ENCODE data around the gene CCDC171. TPM values are rescaled to one million over a fixed set of nuclear protein-coding genes. Genes with fewer than 3 reads are reported as not detected.

Gene CCDC171
- total RNA-seq, 4 donors from 2014 or later, result 1.1 to 5.1 (median 3.6) TPM

- Histone ChIP-seq H3K36me3 (no peaks in the 10 kb centered on the region), H3K4me3 (no peak overlapping the region), H3K4me1 (no peaks in the 10 kb centered on the region), H3K27ac (no peak overlapping the region), H3K9me3 (no peaks in the 10 kb centered on the region), H3K27me3 (no peaks in the 10 kb centered on the region)
- TF ChIP-seq POLR2A (IDR thresholded peaks at IDR 0.05), result no peak
- no peak for TF ChIP-seq POLR2AphosphoS5 (IDR thresholded peaks at IDR 0.05)
- TF ChIP-seq CTCF (IDR thresholded peaks at IDR 0.05), result no peak
- no peak for TF ChIP-seq EP300 (IDR thresholded peaks at IDR 0.05; ENCODE audit: low read depth)
- intact Hi-C loops (cut with DNase I; ENCODE audit: low total_unique reads) (no loop called here), in situ Hi-C loops (cut with MboI; ENCODE audit: low pct_ligation_motif_present in 1 of 4, low pct_unique_long_range_greater_than_20kb in 1 of 4, low sequenced_read_pairs in 3 of 4) (no loop called here)
- WGBS, 2 donors (ENCODE audit: low coverage in 1 of 2), result 83 to 95% methylated on average over 5 of the region's 5 CpGs
- no peak for DNase-seq
These were observed 424.6 kb downstream of the CCDC171 start for GRCh38 chr9:15977438-15977837.

GRCh38 chr9:15982182-15982581 lies 429.3 kb downstream of the CCDC171 start:
- H3K9me3 ChIP-seq, result no peaks in the 10 kb centered on the region
- WGBS, 2 donors (ENCODE audit: low coverage in 1 of 2), result 56 to 82% methylated on average over 5 of the region's 5 CpGs
- in situ Hi-C loops (cut with MboI; ENCODE audit: low pct_ligation_motif_present in 1 of 4, low pct_unique_long_range_greater_than_20kb in 1 of 4, low sequenced_read_pairs in 3 of 4), result no loop called here
- H3K4me1 ChIP-seq, result no peaks in the 10 kb centered on the region
- DNase-seq, result no peak
- no peak overlapping the region for H3K4me3 ChIP-seq
- intact Hi-C loops (cut with DNase I; ENCODE audit: low total_unique reads), result no loop called here
- no peak overlapping the region for H3K27ac ChIP-seq
- no peak for TF ChIP-seq CTCF (IDR thresholded peaks at IDR 0.05)
- TF ChIP-seq EP300 (IDR thresholded peaks at IDR 0.05; ENCODE audit: low read depth), result no peak
- TF ChIP-seq POLR2AphosphoS5 (IDR thresholded peaks at IDR 0.05), result no peak
- no peak for TF ChIP-seq POLR2A (IDR thresholded peaks at IDR 0.05)
- H3K36me3 ChIP-seq, result no peaks in the 10 kb centered on the region
- no peaks in the 10 kb centered on the region for H3K27me3 ChIP-seq

GRCh38 chr9:15999422-16000339 lies 446.8 kb downstream of the CCDC171 start:
- no peaks in the 10 kb centered on the region for H3K27me3 ChIP-seq
- H3K27ac ChIP-seq, result no peak overlapping the region
- no peaks in the 10 kb centered on the region for H3K4me1 ChIP-seq
- in situ Hi-C loops (cut with MboI; ENCODE audit: low pct_ligation_motif_present in 1 of 4, low pct_unique_long_range_greater_than_20kb in 1 of 4, low sequenced_read_pairs in 3 of 4) (no loop called here), intact Hi-C loops (cut with DNase I; ENCODE audit: low total_unique reads) (no loop called here)
- no peak overlapping the region for H3K4me3 ChIP-seq
- H3K36me3 ChIP-seq, result no peaks in the 10 kb centered on the region
- 86 to 100% methylated on average over 1 to 7 of the region's 7 CpGs for WGBS, 2 donors (ENCODE audit: low coverage in 1 of 2)
- TF ChIP-seq EP300 (IDR thresholded peaks at IDR 0.05; ENCODE audit: low read depth) (no peak), POLR2A (IDR thresholded peaks at IDR 0.05) (no peak), POLR2AphosphoS5 (IDR thresholded peaks at IDR 0.05) (no peak), CTCF (IDR thresholded peaks at IDR 0.05) (no peak)
- no peaks in the 10 kb centered on the region for H3K9me3 ChIP-seq
- no peak for DNase-seq

GRCh38 chr9:16000811-16001210 lies 448.0 kb downstream of the CCDC171 start:
- no peak for TF ChIP-seq POLR2AphosphoS5 (IDR thresholded peaks at IDR 0.05)
- no peak for TF ChIP-seq POLR2A (IDR thresholded peaks at IDR 0.05)
- no peak for TF ChIP-seq CTCF (IDR thresholded peaks at IDR 0.05)
- TF ChIP-seq EP300 (IDR thresholded peaks at IDR 0.05; ENCODE audit: low read depth), result no peak
- WGBS, 2 donors (ENCODE audit: low coverage in 1 of 2), result 85 to 92% methylated on average over 2 of the region's 2 CpGs
- Histone ChIP-seq H3K9me3 (no peaks in the 10 kb centered on the region), H3K4me3 (no peak overlapping the region), H3K27me3 (no peaks in the 10 kb centered on the region), H3K36me3 (no peaks in the 10 kb centered on the region), H3K27ac (no peak overlapping the region), H3K4me1 (no peaks in the 10 kb centered on the region)
- in situ Hi-C loops (cut with MboI; ENCODE audit: low pct_ligation_motif_present in 1 of 4, low pct_unique_long_range_greater_than_20kb in 1 of 4, low sequenced_read_pairs in 3 of 4), result no loop called here
- intact Hi-C loops (cut with DNase I; ENCODE audit: low total_unique reads), result no loop called here
- no peak for DNase-seq
